B cell (primary cell): ENCODE measurements around the gene NAPEPLD.
"Not testable (repeated sequence)": the region's sequence is repeated elsewhere in the genome, so short reads cannot be mapped to it uniquely, and the experiment has no call there.

Experiments
- EZH2 ChIP-seq: IDR thresholded peaks from 2 replicates; pipeline ENCODE4 v1.6.1; 2012; ENCODE audit warnings: borderline replicate concordance, low read depth, mild to moderate bottlenecking, moderate library complexity, low read length; ENCODE audit not compliant: insufficient read depth, poor library complexity, severe bottlenecking
- TF ChIP-seq, protein P1 (sequence below): fragments of 200-600 bp; IDR thresholded peaks from one replicate; pipeline ENCODE4 v1.8.0; 2022; ENCODE audit warnings: antibody characterized with exemption, mild to moderate bottlenecking

DNA sequence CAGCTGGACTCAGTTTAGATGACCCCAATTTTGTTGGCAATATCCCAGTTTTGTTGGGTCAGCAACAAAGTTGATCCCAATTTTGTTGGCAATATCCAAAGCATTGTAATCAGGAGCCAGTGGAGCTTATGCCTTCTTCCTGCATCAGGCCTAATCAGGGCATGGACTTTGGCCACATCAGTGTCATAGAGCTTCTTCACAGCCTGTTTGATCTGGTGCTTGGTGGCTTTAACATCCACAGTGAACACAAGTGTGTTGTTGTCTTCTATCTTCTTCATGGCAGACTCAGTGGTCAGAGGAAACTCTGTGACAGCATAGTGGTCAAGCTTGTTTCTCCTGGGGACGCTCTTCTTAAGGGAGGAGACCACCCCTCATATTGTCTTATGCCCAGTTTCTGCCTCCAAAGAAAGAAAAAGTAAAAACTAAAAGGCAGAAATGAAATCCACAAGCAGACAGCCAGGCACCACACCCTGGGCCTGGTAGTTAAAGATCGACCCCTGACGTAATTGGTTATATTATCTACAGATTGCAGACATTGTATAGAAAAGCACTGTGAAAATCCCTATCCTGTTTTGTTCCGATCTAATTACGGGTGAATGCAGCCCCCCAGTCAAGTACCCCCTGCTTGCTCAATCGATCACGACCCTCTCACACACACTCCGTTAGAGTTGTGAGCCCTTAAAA, 3.2 kb upstream of the NAPEPLD start:
- TF ChIP-seq, protein P1, sequence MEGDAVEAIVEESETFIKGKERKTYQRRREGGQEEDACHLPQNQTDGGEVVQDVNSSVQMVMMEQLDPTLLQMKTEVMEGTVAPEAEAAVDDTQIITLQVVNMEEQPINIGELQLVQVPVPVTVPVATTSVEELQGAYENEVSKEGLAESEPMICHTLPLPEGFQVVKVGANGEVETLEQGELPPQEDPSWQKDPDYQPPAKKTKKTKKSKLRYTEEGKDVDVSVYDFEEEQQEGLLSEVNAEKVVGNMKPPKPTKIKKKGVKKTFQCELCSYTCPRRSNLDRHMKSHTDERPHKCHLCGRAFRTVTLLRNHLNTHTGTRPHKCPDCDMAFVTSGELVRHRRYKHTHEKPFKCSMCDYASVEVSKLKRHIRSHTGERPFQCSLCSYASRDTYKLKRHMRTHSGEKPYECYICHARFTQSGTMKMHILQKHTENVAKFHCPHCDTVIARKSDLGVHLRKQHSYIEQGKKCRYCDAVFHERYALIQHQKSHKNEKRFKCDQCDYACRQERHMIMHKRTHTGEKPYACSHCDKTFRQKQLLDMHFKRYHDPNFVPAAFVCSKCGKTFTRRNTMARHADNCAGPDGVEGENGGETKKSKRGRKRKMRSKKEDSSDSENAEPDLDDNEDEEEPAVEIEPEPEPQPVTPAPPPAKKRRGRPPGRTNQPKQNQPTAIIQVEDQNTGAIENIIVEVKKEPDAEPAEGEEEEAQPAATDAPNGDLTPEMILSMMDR, result not testable (repeated sequence)
- not testable (repeated sequence) for TF ChIP-seq EZH2
